Measurements from ENCODE around the gene RHBDF1.
"Not testable (repeated sequence)": the region's sequence is repeated elsewhere in the genome, so short reads cannot be mapped to it uniquely, and the experiment has no call there.

Gene RHBDF1

GRCh38 chr16:56231-56927 lies 16.1 kb downstream of the RHBDF1 start:
- DNase-seq = no peak

GRCh38 chr16:55571-56136 lies 16.8 kb downstream of the RHBDF1 start:
- no peak for DNase-seq

DNA sequence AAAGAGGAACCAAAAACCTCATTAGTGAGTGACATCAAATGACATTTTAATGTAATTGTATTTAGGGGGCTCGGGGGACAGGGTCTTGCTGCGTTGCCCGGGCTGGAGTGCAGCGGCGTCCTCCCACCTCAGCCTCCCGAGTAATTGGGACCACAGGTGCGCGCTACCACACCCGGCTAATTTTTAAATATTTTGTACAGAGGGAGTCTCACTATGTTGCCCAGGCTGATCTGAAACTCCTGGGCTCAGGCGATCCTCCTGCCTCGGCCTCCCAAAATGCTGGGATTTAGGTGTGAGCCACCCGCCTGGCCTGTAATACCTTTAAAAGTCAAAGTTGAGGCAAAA lies 18.2 kb downstream of the RHBDF1 start:
- no peak for DNase-seq

- peak; percentile 97 for DNase-seq
These were observed 18.8 kb downstream of the RHBDF1 start, which contains the start of the genes POLR3K and SNRNP25 for GRCh38 chr16:53346-54236. TSS of gene POLR3K (minus strand) at chr16:53608. CDS start at chr16:53586, 22 bp downstream. TSS of gene SNRNP25 (plus strand) at chr16:53828. CDS start at chr16:54017, 189 bp downstream.

DNA sequence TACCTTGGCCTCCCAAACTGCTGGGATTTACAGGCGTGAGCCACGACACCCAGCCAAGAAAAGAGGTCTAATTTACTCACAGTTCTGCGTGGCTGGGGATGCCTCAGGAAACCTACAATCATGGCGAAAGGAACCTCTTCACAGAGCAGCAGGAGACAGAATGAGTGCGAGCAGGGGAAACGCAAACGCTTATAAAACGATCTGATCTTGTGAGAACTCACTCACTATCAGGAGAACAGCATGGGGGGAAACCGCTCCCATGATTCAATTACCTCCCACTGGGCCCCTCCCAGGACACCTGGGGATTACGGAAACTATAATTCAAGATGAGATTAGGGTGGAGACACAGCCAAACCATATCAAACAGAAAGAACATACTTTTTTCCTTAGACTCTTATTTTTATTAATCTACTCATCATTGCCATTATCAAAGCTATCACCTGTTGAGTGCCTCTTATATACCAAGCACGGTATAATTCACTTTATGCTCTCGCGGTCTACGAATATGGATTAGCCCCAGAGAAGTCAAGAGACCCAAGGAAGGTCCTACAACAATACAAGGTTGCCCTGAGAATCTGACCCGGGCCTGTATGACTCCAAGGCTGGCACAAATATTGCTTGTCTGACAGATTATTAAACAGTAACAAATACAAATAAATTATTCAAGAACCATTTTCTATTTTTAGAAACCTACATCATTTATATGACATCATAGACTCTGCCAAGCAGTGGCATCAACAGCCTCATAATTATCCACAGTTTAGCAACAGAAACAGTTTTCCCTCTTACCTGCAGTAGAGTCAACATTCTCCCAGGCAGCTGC lies 21.5 kb downstream of the RHBDF1 start:
- DNase-seq = no peak

DNA sequence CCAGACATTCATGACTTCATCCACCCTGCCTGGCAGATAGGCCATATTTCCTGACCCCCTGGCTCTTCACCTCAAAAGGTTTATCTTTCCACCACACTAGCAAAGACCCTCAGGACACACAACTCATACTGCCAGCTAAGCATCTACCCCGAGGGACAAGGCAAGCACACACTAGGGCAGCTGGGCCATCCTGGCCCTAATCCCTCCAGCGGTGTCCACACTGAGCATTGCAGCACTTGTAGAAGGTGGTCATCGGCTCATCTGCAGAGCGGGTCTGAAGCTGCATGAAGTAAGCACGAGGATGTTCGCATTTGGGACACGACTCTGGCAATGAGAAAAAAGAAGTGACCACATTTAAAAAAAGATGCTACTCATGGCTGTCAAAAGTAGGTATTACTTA lies 25.2 kb downstream of the RHBDF1 start:
- no peak for DNase-seq

GRCh38 chr16:46510-46909 lies 25.9 kb downstream of the RHBDF1 start:
- not testable (repeated sequence) for DNase-seq

GRCh38 chr16:45454-45853 lies 27.0 kb downstream of the RHBDF1 start:
- no peak for DNase-seq

DNA sequence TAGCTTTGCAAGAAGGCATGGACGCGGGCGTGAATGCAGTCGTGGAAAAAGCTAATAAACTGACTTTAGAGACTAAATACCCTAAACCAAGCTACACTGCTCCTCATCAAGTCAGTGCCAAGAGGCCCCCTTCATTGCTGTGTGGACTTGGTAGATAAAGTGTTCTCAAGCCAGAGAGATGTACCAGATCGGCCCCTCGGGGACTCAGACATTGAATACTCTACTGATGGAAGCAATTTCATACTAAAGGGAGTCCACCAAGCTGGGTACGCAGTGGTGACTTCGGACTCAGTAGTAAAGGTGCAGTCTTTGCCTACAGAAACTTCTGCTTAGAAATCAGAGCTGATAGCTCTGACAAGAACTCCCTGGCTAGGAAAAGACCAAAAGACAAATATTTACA lies 27.8 kb downstream of the RHBDF1 start:
- no peak for DNase-seq

- DNase-seq = no peak
These were observed 29.1 kb downstream of the RHBDF1 start for GRCh38 chr16:43294-43693.

- no peak for DNase-seq
These were observed 29.7 kb downstream of the RHBDF1 start for GRCh38 chr16:42691-43090.

DNA sequence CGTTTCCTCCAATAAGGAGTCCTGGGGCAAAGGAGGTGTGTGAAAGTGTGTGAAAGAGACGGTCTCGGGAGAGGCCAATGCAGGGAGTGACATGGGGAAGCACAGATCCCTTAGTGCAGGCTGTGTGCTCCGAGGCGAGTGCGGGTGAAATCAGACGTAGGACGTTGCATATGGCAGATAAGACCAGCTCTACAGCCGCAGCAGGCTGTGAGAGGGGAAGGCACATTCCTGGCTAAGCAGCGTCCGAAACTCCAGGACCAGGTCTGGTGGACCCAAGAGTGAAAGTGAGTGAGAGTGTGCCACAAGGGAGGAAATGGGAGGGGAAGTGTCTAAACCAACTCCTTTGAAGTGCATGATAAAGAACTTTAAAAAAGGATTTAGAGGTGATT lies 30.4 kb downstream of the RHBDF1 start:
- no peak for DNase-seq

- DNase-seq = no peak
These were observed 30.9 kb downstream of the RHBDF1 start for GRCh38 chr16:41439-42068.

- DNase-seq = no peak
These were observed 33.2 kb downstream of the RHBDF1 start for GRCh38 chr16:38941-39892.

- DNase-seq = peak; percentile 54
These were observed 34.2 kb downstream of the RHBDF1 start for GRCh38 chr16:38206-38605.

GRCh38 chr16:37511-37910 lies 34.9 kb downstream of the RHBDF1 start:
- no peak for DNase-seq

DNA sequence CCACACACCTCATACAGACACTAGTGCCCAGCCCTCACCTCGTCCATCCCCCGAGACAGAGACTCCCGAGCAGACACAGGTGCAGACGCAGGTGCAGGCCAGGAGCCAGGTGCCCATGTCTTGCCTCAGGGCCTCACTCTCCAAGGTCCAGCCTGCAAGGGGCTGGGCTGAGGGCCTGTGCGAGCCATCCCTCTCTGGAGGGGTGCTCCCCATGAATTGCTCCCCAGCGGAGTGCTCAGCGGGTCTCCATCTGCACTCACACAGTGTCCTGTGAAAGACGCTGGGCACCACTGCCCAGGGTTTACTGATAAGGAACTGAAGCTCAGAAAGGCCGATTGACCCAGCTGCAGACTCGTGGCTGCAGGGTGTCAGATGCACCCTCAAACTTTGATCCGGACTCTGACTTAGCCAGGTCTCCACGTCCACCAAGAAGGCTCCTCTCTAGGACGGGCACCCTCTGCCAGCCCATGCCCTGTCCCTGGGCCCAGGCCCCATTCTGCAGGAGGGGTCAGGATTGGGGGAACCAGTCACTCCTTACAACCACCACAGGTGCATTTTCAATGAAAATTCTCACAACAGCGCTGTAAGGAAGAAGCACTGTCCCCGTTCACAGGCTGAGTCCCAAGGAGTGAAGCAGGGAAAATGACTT lies 36.0 kb downstream of the RHBDF1 start:
- peak; percentile 54 for DNase-seq

GRCh38 chr16:35678-36305 lies 36.6 kb downstream of the RHBDF1 start:
- peak; percentile 54 for DNase-seq

DNA sequence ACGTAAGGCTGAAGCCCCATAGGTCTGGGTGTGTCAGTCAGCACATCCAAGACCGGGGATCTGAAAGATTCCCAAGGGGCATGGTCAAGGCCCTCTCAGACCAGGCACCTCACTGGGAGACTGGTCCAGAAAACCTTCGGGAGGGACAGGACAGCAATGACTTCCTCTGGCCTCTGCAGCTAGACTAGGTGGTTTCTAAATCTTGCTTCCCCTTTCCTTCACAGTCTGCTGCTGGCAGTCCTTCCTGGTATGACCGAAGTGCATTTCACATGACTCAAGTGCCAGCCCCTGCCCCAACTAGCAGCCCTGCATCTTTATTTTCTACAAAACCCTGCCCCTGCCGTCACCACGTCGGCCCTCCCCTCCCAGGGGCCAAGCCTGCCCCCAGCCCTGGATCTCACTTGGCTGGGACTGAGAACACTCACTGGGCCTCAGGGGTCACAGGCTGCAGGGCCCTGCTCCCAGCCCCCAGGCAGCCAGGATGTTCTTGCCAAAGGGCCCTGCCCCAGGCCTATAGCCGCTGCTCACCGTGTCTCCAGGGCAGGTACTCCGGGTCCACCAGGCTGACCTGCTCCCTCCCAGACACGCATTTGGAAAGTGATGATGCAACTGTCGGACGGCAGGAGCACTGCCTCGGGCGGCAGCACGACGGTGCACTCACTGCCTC lies 37.3 kb downstream of the RHBDF1 start:
- no peak for DNase-seq

GRCh38 chr16:34648-34987 lies 37.8 kb downstream of the RHBDF1 start:
- no peak for DNase-seq

Measured in activated CD8-positive, alpha-beta memory T cell treated with anti-CD3 and anti-CD28 coated beads for 24 hours (primary cell).